SKM-1 treated with dmso at 0.1 percent for 144 hours (cell line): ENCODE data around the gene TEX54.
"Not testable (repeated sequence)": the region's sequence is repeated elsewhere in the genome, so short reads cannot be mapped to it uniquely, and the experiment has no call there.

Source experiments
- DNase-seq: peaks from one replicate; lab custom pipeline; 2025; ENCODE audit not compliant: unreplicated experiment; lab: John Stamatoyannopoulos, UW

Gene TEX54

GRCh38 chr11:62832336-62833234 lies at the start of gene TEX54:
TEX54 (minus strand) TSS chr11:62832841.
- no peak for DNase-seq

GRCh38 chr11:62882431-62882749 lies 49.7 kb upstream of the TEX54 start:
- no peak for DNase-seq

- DNase-seq, result peak; percentile 96
Observed at GRCh38 chr11:62881579-62882430, 49.2 kb upstream of the TEX54 start.

GRCh38 chr11:62880803-62881578 lies 48.4 kb upstream of the TEX54 start, which contains the start of gene SLC3A2:
SLC3A2 (plus strand) TSS chr11:62880896; CDS start chr11:62881024, 128 bp downstream.
- peak; percentile 81 for DNase-seq

- peak; percentile 23 for DNase-seq
Observed at GRCh38 chr11:62880231-62880802, 47.7 kb upstream of the TEX54 start.

- DNase-seq, result no peak
Observed at GRCh38 chr11:62879235-62879978, 46.8 kb upstream of the TEX54 start.

GRCh38 chr11:62876712-62877111 lies 44.1 kb upstream of the TEX54 start:
- no peak for DNase-seq

- DNase-seq, result no peak
Observed at GRCh38 chr11:62875698-62876478, 43.2 kb upstream of the TEX54 start.

GRCh38 chr11:62874851-62875250 lies 42.2 kb upstream of the TEX54 start:
- no peak for DNase-seq

- no peak for DNase-seq
Observed at GRCh38 chr11:62865635-62866034, 33.0 kb upstream of the TEX54 start.

- no peak for DNase-seq
Observed at GRCh38 chr11:62863687-62864335, 31.2 kb upstream of the TEX54 start.

GRCh38 chr11:62861564-62862192 lies 29.0 kb upstream of the TEX54 start:
- not testable (repeated sequence) for DNase-seq

- no peak for DNase-seq
Observed at GRCh38 chr11:62860835-62861563, 28.4 kb upstream of the TEX54 start.

GRCh38 chr11:62859281-62859703 lies 26.7 kb upstream of the TEX54 start:
- not testable (repeated sequence) for DNase-seq

GRCh38 chr11:62858201-62858600 lies 25.6 kb upstream of the TEX54 start:
- no peak for DNase-seq

- no peak for DNase-seq
Observed at GRCh38 chr11:62857541-62857982, 24.9 kb upstream of the TEX54 start.

- no peak for DNase-seq
Observed at GRCh38 chr11:62856333-62856895, 23.8 kb upstream of the TEX54 start.
